ENCODE results near the gene C1QL1.

Gene C1QL1

DNA sequence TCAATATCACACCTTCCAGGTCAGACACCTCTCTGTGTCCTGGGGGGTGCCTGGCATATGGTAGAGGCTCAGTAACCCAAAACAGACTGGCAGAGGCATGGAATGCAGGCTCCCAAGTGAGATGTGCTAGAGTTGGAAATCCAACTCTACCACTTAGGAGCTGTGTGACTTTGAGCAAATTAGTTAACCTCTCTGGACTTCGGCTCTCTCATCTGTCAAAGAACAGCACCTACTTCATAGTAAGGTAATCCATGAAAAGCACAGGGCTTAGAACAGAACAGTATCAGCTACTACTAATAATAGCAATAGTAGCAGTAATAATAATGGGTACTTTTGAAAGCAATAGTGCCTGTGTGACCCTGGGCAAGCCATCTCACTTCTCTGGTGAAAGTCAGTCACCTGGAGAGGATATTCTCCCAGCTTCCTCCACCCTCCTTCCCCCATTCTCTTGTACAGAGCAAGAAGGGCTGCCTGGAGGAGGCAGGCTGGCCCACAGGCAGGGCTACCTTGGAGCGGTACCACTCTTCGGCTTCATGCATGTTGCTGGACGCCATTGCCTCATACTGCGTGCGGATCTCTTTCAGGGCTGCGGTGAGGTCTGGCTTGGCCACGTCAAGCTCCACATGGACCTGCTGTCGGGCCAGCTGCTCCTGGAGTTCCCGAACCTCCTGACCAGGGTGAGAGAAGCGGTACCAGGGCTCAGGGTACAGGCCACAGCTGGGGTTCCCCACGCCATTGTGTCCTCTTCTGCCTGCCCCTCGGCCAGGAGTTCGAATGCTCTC, 55.1 kb downstream of the C1QL1 start:
- DNase-seq = no peak

- DNase-seq = no peak
Measured at GRCh38 chr17:44911133-44912001, 56.7 kb downstream of the C1QL1 start.

DNA sequence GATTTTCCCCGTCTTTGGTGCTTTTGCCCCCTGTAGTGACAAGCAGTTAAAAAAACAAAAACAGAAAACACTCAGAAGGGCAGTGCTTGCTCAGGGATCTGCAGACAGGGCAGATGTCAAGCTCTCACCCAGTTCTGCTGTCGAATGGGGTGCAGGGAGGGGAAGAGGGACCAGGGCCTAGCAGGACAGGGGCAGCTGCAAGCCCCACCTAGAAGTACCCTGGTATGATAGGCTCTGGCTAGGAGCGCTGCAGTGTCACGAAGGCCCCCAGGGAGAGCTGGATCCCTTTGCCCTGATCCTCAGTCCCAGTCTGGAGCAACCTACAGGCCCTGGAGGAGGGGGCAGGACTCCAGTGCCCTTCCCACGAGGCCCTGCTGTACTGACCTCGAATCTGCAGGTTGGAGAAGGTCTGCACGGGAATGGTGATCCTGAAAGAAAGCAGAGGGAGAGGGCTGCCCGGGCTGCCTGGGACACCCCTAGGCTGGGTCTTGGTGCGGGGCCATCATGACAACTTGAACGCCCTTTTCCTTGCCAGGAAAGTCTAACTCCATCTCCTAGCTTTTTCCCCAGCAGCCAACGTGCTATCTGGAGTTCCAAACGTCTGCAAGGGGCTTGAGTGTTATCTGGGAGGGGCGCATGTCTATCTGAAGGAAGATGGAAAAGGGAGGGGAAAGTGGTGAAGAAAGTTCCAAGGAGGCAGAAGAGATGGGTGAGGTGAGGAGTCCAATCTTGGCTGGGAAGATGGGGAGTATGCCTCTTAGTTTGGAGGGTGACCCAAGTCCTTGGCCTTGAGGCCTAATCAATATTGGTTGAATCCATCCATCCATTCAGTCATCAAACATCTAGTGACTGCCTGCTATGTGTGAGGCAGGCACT, 57.6 kb downstream of the C1QL1 start:
- DNase-seq = no peak
